Progenitor cell of endocrine pancreas (in vitro differentiated cells): ENCODE results near the gene ZNF649. TPM values are rescaled to one million over a fixed set of nuclear protein-coding genes. Genes with fewer than 3 reads are reported as not detected.

Experiments used
- DNase-seq: peaks from one replicate; pipeline ENCODE4 v3.0.0; 2021; ENCODE audit warnings: low spot score; ENCODE audit not compliant: unreplicated experiment
- H3K27ac Mint-ChIP-seq: 2 replicates; pipeline ENCODE4 v1.8.0; 2021; ENCODE audit warnings: mild to moderate bottlenecking, moderate library complexity, mixed read lengths
- H3K27me3 Mint-ChIP-seq: 2 replicates; pipeline ENCODE4 v1.8.0; 2021; ENCODE audit warnings: mixed read lengths
- H3K36me3 Mint-ChIP-seq: 2 replicates; pipeline ENCODE4 v1.8.0; 2022; ENCODE audit warnings: mixed read lengths; ENCODE audit not compliant: insufficient read depth
- H3K4me1 Mint-ChIP-seq: 2 replicates; pipeline ENCODE4 v1.8.0; 2021; ENCODE audit warnings: low read depth, mixed read lengths
- H3K4me3 Mint-ChIP-seq: 2 replicates; pipeline ENCODE4 v1.8.0; 2021; ENCODE audit warnings: low read depth, mild to moderate bottlenecking, moderate library complexity, mixed read lengths
- H3K9me3 Mint-ChIP-seq: 2 replicates; pipeline ENCODE4 v1.8.0; 2021; ENCODE audit warnings: low read depth, mixed read lengths
- CTCF ChIP-seq: fragments of 200-600 bp; sonication (generic); IDR thresholded peaks from one replicate; pipeline ENCODE4 v1.5.0; 2021; ENCODE audit warnings: antibody characterized with exemption, mild to moderate bottlenecking; ENCODE audit not compliant: unreplicated experiment
- total RNA-seq: library from RNA; stranded (reverse); gene quantifications from 2 replicates; pipeline ENCODE4 v1.2.1, GENCODE V29; 2021

Gene ZNF649
- total RNA-seq, 1 donor from 2014 or later = 42.4 TPM

- no peak for TF ChIP-seq CTCF
- peaks cover 11% of the 10 kb centered on the region for H3K4me1 Mint-ChIP-seq
- peaks cover 46% of the 10 kb centered on the region for H3K9me3 Mint-ChIP-seq
- peak overlapping the region; percentile 97 for H3K27ac Mint-ChIP-seq
- H3K36me3 Mint-ChIP-seq = peaks cover 63% of the 10 kb centered on the region
- no peak for DNase-seq
- no peaks in the 10 kb centered on the region for H3K27me3 Mint-ChIP-seq
- peak overlapping the region; percentile 96 for H3K4me3 Mint-ChIP-seq
Measured at GRCh38 chr19:51903192-51903591, 1.6 kb downstream of the ZNF649 start.

GRCh38 chr19:51901860-51902259 lies 3.0 kb downstream of the ZNF649 start:
- H3K4me3 Mint-ChIP-seq = peak overlapping the region; percentile 96
- TF ChIP-seq CTCF = no peak
- peak overlapping the region; percentile 41 for H3K27ac Mint-ChIP-seq
- peaks cover 45% of the 10 kb centered on the region for H3K9me3 Mint-ChIP-seq
- no peak for DNase-seq
- peaks cover 8% of the 10 kb centered on the region for H3K4me1 Mint-ChIP-seq
- no peaks in the 10 kb centered on the region for H3K27me3 Mint-ChIP-seq
- H3K36me3 Mint-ChIP-seq = peaks cover 73% of the 10 kb centered on the region

- Mint-ChIP-seq H3K27ac (peak overlapping the region; percentile 74), H3K36me3 (peaks cover 90% of the 10 kb centered on the region), H3K27me3 (no peaks in the 10 kb centered on the region), H3K4me1 (no peaks in the 10 kb centered on the region), H3K4me3 (no peak overlapping the region), H3K9me3 (peaks cover 60% of the 10 kb centered on the region)
- no peak for DNase-seq
- TF ChIP-seq CTCF = no peak
Measured at GRCh38 chr19:51891193-51891747, 13.5 kb downstream of the ZNF649 start.

- Mint-ChIP-seq H3K4me1 (no peaks in the 10 kb centered on the region), H3K4me3 (no peak overlapping the region), H3K36me3 (peaks cover 86% of the 10 kb centered on the region), H3K9me3 (peaks cover 61% of the 10 kb centered on the region), H3K27me3 (no peaks in the 10 kb centered on the region), H3K27ac (peak overlapping the region; percentile 87)
- DNase-seq = no peak
- no peak for TF ChIP-seq CTCF
Measured at GRCh38 chr19:51889934-51890333, 14.9 kb downstream of the ZNF649 start.

GRCh38 chr19:51887522-51888498 lies 17.0 kb downstream of the ZNF649 start, which contains the start of gene ZNF577:
Gene ZNF577, minus strand, starts transcription at chr19:51887951. Its CDS starts 7,569 bp downstream, at chr19:51880382.
- H3K36me3 Mint-ChIP-seq = peaks cover 80% of the 10 kb centered on the region
- H3K9me3 Mint-ChIP-seq = peaks cover 53% of the 10 kb centered on the region
- TF ChIP-seq CTCF = no peak
- no peaks in the 10 kb centered on the region for H3K27me3 Mint-ChIP-seq
- H3K4me3 Mint-ChIP-seq = peak within 1 kb of the TSS; percentile 99
- H3K4me1 Mint-ChIP-seq = no peaks in the 10 kb centered on the region
- H3K27ac Mint-ChIP-seq = peak within 1 kb of the TSS; percentile 100
- DNase-seq = peak; percentile 77
